Ascending aorta (tissue), 2 donors: ENCODE measurements around the gene MPC1L. TPM values are rescaled to one million over a fixed set of nuclear protein-coding genes. Genes with fewer than 3 reads are reported as not detected.
A peak's percentile ranks its signal among the peaks of the same experiment; 100 is the strongest.

Experiments used
- DNase-seq, 2 donors: peaks; one replicate each; pipeline ENCODE4 v3.0.0-alpha.2; 2019; ENCODE audit warnings: low spot score in 2 of 2
- H3K27ac ChIP-seq, 2 donors: fragments of 200-600 bp; sonication (generic); one replicate each; pipeline ENCODE4 v1.5.1; 2016 to 2017; ENCODE audit warnings: mild to moderate bottlenecking in 1 of 2
- H3K27me3 ChIP-seq: fragments of 200-600 bp; sonication (generic); one replicate; pipeline ENCODE4 v1.5.1; 2017
- H3K36me3 ChIP-seq, 2 donors: fragments of 200-600 bp; sonication (generic); one replicate each; pipeline ENCODE4 v1.5.1; 2016
- H3K4me1 ChIP-seq, 2 donors: fragments of 200-600 bp; sonication (generic); one replicate each; pipeline ENCODE4 v1.5.1; 2016 to 2017; ENCODE audit warnings: mild to moderate bottlenecking in 1 of 2
- H3K4me3 ChIP-seq, 2 donors: fragments of 200-600 bp; sonication (generic); one replicate each; pipeline ENCODE4 v1.5.1; 2016 to 2017; ENCODE audit warnings: mild to moderate bottlenecking in 1 of 2
- H3K9me3 ChIP-seq, 2 donors: fragments of 200-600 bp; sonication (generic); one replicate each; pipeline ENCODE4 v1.5.1; 2016
- CTCF ChIP-seq, 3 experiments: fragments of 200-600 bp in 2 of 3; fragments of 450-650 bp in 1 of 3; sonication (generic) in 2 of 3; IDR thresholded peaks; one replicate each; pipeline ENCODE4 v1.5.1; 2016 to 2019; ENCODE audit warnings: antibody characterized with exemption in 3 of 3, mild to moderate bottlenecking in 1 of 3, moderate library complexity in 1 of 3
- intact Hi-C: fragments of 100-400 bp; cut with DNase I; formaldehyde crosslinking; loops from one replicate; pipeline ENCODE4 v1.15.1; 2023
- total RNA-seq: library from RNA; depleted of rRNA; stranded (reverse); fragments of >200 nt; gene quantifications from one replicate; pipeline ENCODE4 v1.1.0, GENCODE V29; 2016

MPC1L gene
- total RNA-seq, 1 donor from 2014 or later, result not detected

- H3K36me3 ChIP-seq, result peaks cover 0 to 5% of the 10 kb centered on the region in 2 donors
- intact Hi-C loops, result loop anchor here (5.0 to 10.0 kb wide), 2 partner anchors 100 to 687 kb away; partner anchors contain the start of gene DDX3X
- H3K9me3 ChIP-seq, result no peaks in the 10 kb centered on the region
- peak overlapping the region; percentile 28 to 51 for H3K4me3 ChIP-seq
- H3K4me1 ChIP-seq, result peaks cover 0 to 18% of the 10 kb centered on the region in 2 donors
- H3K27ac ChIP-seq, result peak overlapping the region; percentile 56 to 64
- H3K27me3 ChIP-seq, result no peaks in the 10 kb centered on the region
- TF ChIP-seq CTCF (IDR thresholded peaks at IDR 0.05), result no peak
- peak in 1 of 2 donors; percentile 79 for DNase-seq
Measured at GRCh38 chrX:40644821-40645358, 21.7 kb downstream of the MPC1L start.

- no peaks in the 10 kb centered on the region for H3K9me3 ChIP-seq
- peak overlapping the region; percentile 75 for H3K27ac ChIP-seq
- intact Hi-C loops, result loop anchor here (1.0 to 10.0 kb wide), 4 partner anchors 66 to 686 kb away; partner anchors contain the start of genes ATP6AP2, DDX3X and USP9X
- H3K27me3 ChIP-seq, result no peaks in the 10 kb centered on the region
- peak in 1 of 2 donors; percentile 69 for DNase-seq
- no peaks in the 10 kb centered on the region for H3K36me3 ChIP-seq
- H3K4me1 ChIP-seq, result peaks cover 0 to 18% of the 10 kb centered on the region in 2 donors
- peak overlapping the region; percentile 77 to 90 for H3K4me3 ChIP-seq
- no peak for TF ChIP-seq CTCF (IDR thresholded peaks at IDR 0.05)
Measured at GRCh38 chrX:40646489-40647306, 23.5 kb downstream of the MPC1L start.

GRCh38 chrX:40647307-40648197 is 24.3 kb downstream of the MPC1L start, which contains the start of gene CXorf38:
TSS of gene CXorf38 (minus strand) at chrX:40647561. CDS start at chrX:40647520, 41 bp downstream.
- peak within 1 kb of the TSS; percentile 77 to 90 for H3K4me3 ChIP-seq
- peak; percentile 80 to 96 for DNase-seq
- no peaks in the 10 kb centered on the region for H3K36me3 ChIP-seq
- no peaks in the 10 kb centered on the region for H3K9me3 ChIP-seq
- H3K4me1 ChIP-seq, result peaks cover 0 to 18% of the 10 kb centered on the region in 2 donors
- intact Hi-C loops, result loop anchor here (1.0 to 10.0 kb wide), 5 partner anchors 67 to 685 kb away; partner anchors contain the start of genes ATP6AP2, DDX3X, MED14 and USP9X
- no peaks in the 10 kb centered on the region for H3K27me3 ChIP-seq
- TF ChIP-seq CTCF (IDR thresholded peaks at IDR 0.05), result no peak
- H3K27ac ChIP-seq, result peak within 1 kb of the TSS; percentile 75 to 85

- peak; percentile 77 to 85 (median 80) for TF ChIP-seq CTCF (IDR thresholded peaks at IDR 0.05)
- H3K4me1 ChIP-seq, result peaks cover 0 to 2% of the 10 kb centered on the region in 2 donors
- H3K27ac ChIP-seq, result no peak overlapping the region
- no peaks in the 10 kb centered on the region for H3K27me3 ChIP-seq
- H3K36me3 ChIP-seq, result peaks cover 0 to 2% of the 10 kb centered on the region in 2 donors
- H3K9me3 ChIP-seq, result no peaks in the 10 kb centered on the region
- H3K4me3 ChIP-seq, result no peak overlapping the region
- intact Hi-C loops, result loop anchor here (1.0 to 5.0 kb wide), 3 partner anchors 143 to 601 kb away; no protein-coding TSS in a partner anchor
- DNase-seq, result peak in 1 of 2 donors; percentile 85
Measured at GRCh38 chrX:40651620-40652223, 28.5 kb downstream of the MPC1L start.
